HepG2 (cell line): ENCODE data around the gene CAPN3. TPM values are rescaled to one million over a fixed set of nuclear protein-coding genes. Genes with fewer than 3 reads are reported as not detected.

ENCODE experiments used
- ATAC-seq: fragments of 200-7000 bp; cut with Tn5 transposase; 3 replicates; pipeline ENCODE4 v1.9.1; 2020; ENCODE audit warnings: mild to moderate bottlenecking, moderate library complexity
- BruUV-seq: library from RNA; stranded (reverse); fragments of 400-500 nt; replicated peaks from 2 replicates; lab custom pipeline; 2021; lab: Mats Ljungman, UMichigan
- CTCF ChIA-PET: fragments of 300-600 bp; formaldehyde crosslinking; extraction: SDS; loops from one replicate; lab custom pipeline; 2021; ENCODE audit warnings: low total read pairs, inconsistent platforms, low intra/inter-chr PET ratio; lab: Yijun Ruan, JAX
- POLR2A ChIA-PET: fragments of 350-600 bp; sonication (Branson Sonifier 250); formaldehyde crosslinking; loops from one replicate; lab custom pipeline; 2020; ENCODE audit warnings: antibody characterized with exemption, inconsistent platforms; lab: Yijun Ruan, JAX
- DNase-seq: peaks from one replicate; pipeline ENCODE4 v3.0.0-alpha.2; 2015; ENCODE audit warnings: low spot score
- FAIRE-seq: peaks from 3 replicates; lab custom pipeline; 2011; peaks lifted over from hg19 to GRCh38; lab: Jason Lieb, UNC
- H2AFZ ChIP-seq: one replicate; pipeline ENCODE4 v1.6.1; 2011; ENCODE audit warnings: low read length, inconsistent platforms
- H3K27ac ChIP-seq: fragments of 300-600 bp; 3 replicates; pipeline ENCODE4 v1.8.0; 2011; ENCODE audit warnings: mixed run types, mild to moderate bottlenecking, mixed read lengths, low read length, inconsistent platforms; ENCODE audit not compliant: insufficient read depth; ENCODE audit errors: extremely low read length
- H3K27me3 ChIP-seq, 2 experiments: fragments of 200-600 bp in 1 of 2; 2 replicates in 1 of 2; 3 replicates in 1 of 2; pipeline versions ENCODE4 v1.6.0 to v1.8.0; 2011; ENCODE audit warnings: low read length in 2 of 2, mild to moderate bottlenecking in 2 of 2, moderate library complexity in 2 of 2, inconsistent platforms in 1 of 2; ENCODE audit not compliant: insufficient read depth in 2 of 2, control insufficient read depth in 1 of 2
- H3K36me3 ChIP-seq, 2 experiments: fragments of 200-600 bp in 1 of 2; replicated peaks in 1 of 2; 2 replicates in 1 of 2; 3 replicates in 1 of 2; pipeline versions ENCODE4 v1.5.1 to v1.8.0; 2011; ENCODE audit warnings: low read length in 2 of 2, inconsistent platforms in 1 of 2; ENCODE audit not compliant: insufficient read depth in 2 of 2, control insufficient read depth in 1 of 2
- H3K4me1 ChIP-seq: 2 replicates; pipeline ENCODE4 v1.5.1; 2012; ENCODE audit warnings: low read length, inconsistent platforms; ENCODE audit not compliant: insufficient read depth
- H3K4me2 ChIP-seq: 2 replicates; pipeline ENCODE4 v1.6.0; 2011; ENCODE audit warnings: low read depth, low read length, inconsistent platforms
- H3K4me3 ChIP-seq, 3 experiments: fragments of 200-600 bp in 1 of 3; sonication (generic), shearing (Covaris generic) in 1 of 3; replicated peaks in 1 of 3; 2 replicates each; pipeline ENCODE4 v1.5.1; 2011 to 2016; ENCODE audit warnings: low read length in 3 of 3, inconsistent platforms in 2 of 3, low read depth in 2 of 3, mild to moderate bottlenecking in 2 of 3, control low read depth in 1 of 3, mixed read lengths in 1 of 3; ENCODE audit not compliant: insufficient read depth in 1 of 3
- H3K79me2 ChIP-seq: one replicate; pipeline ENCODE4 v1.6.1; 2011; ENCODE audit warnings: low read length, inconsistent platforms; ENCODE audit not compliant: insufficient read depth
- H3K9ac ChIP-seq: 2 replicates; pipeline ENCODE4 v1.6.0; 2011; ENCODE audit warnings: mild to moderate bottlenecking, low read depth, low read length, inconsistent platforms; ENCODE audit not compliant: insufficient read depth
- H3K9me3 ChIP-seq: 2 replicates; pipeline ENCODE4 v1.5.1; 2012; ENCODE audit warnings: mild to moderate bottlenecking, low read length
- H4K20me1 ChIP-seq: 2 replicates; pipeline ENCODE4 v1.6.0; 2011; ENCODE audit warnings: inconsistent platforms, mild to moderate bottlenecking, low read length, moderate library complexity; ENCODE audit not compliant: insufficient read depth
- ATRX ChIP-seq: sonication (generic); formaldehyde crosslinking; IDR thresholded peaks from 2 replicates; pipeline ENCODE4 v1.4.0; 2020; ENCODE audit warnings: missing genetic modification reagents, borderline replicate concordance
- CREM ChIP-seq, 2 experiments: sonication (generic) in 1 of 2; formaldehyde crosslinking in 1 of 2; IDR thresholded peaks; 2 replicates each; pipeline versions ENCODE4 v1.4.0 to v1.6.1; 2016 to 2020; ENCODE audit warnings: antibody characterized with exemption in 1 of 2, mild to moderate bottlenecking in 1 of 2, missing genetic modification reagents in 1 of 2
- GLI4 ChIP-seq: sonication (generic); formaldehyde crosslinking; IDR thresholded peaks from 2 replicates; pipeline ENCODE4 v1.5.1; 2020; ENCODE audit warnings: missing genetic modification reagents, mild to moderate bottlenecking, moderate library complexity, borderline replicate concordance
- ZNF543 ChIP-seq: sonication (generic); formaldehyde crosslinking; IDR thresholded peaks from 2 replicates; pipeline ENCODE4 v1.4.0; 2020; ENCODE audit warnings: mild to moderate bottlenecking, missing genetic modification reagents
- ZNF639 ChIP-seq: conservative IDR thresholded peaks from 2 replicates; pipeline ENCODE4 v1.6.1; 2018; ENCODE audit warnings: missing genetic modification reagents
- ZNF878 ChIP-seq: sonication (generic); formaldehyde crosslinking; IDR thresholded peaks from 2 replicates; pipeline ENCODE4 v1.8.1; 2023; ENCODE audit warnings: mild to moderate bottlenecking, missing genetic modification reagents, moderate library complexity
- WGBS: methylation state at CpG from one replicate; pipeline ENCODE4 v1.1.6; 2017; ENCODE audit warnings: low lambda C conversion rate; 5-methylcytosine and 5-hydroxymethylcytosine counted together
- in situ Hi-C: cut with HindIII; loops from 2 replicates; pipeline ENCODE4 v1.10.0; 2017; ENCODE audit warnings: low pct_unique_long_range_greater_than_20kb; ENCODE audit not compliant: extremely low pct_ligation_motif_present
- intact Hi-C: fragments of 100-400 bp; cut with micrococcal nuclease; formaldehyde crosslinking; loops from one replicate; pipeline ENCODE4 v1.10.0; 2022; ENCODE audit not compliant: unreplicated experiment
- polyA plus RNA-seq, 8 experiments: library from polyadenylated mRNA; depleted of rRNA in 3 of 8; stranded (reverse) in 7 of 8; unstranded in 1 of 8; fragments of >200 nt; fragmentation: Illumina TruSeq in 4 of 8; extraction: Trizol in 4 of 8; gene quantifications; 2 replicates each; pipeline versions ENCODE4 v1.2.1 to v1.2.3, GENCODE V29; 2011 to 2016; ENCODE audit warnings: low read depth in 4 of 8, missing spikeins in 1 of 8, mixed read lengths in 1 of 8; ENCODE audit not compliant: insufficient read depth in 1 of 8
- total RNA-seq, 5 experiments: library from RNA; depleted of rRNA; stranded (reverse); fragments of >200 nt; fragmentation: Illumina TruSeq; extraction: Trizol; gene quantifications; 2 replicates each; pipeline ENCODE4 v1.2.3, GENCODE V29; 2016; ENCODE audit warnings: low read depth in 1 of 5
- TF ChIP-seq, protein P1 (sequence below): sonication (generic); formaldehyde crosslinking; IDR thresholded peaks from 2 replicates; pipeline ENCODE4 v1.4.0; 2020; ENCODE audit warnings: low read depth, mild to moderate bottlenecking, missing genetic modification reagents

The CAPN3 gene
- total and polyA plus RNA-seq, 2 of the 13 experiments (the other 11 are each of a cell fraction or from before 2014, with no cell fraction given) = 1.3 to 4.6 TPM

DNA sequence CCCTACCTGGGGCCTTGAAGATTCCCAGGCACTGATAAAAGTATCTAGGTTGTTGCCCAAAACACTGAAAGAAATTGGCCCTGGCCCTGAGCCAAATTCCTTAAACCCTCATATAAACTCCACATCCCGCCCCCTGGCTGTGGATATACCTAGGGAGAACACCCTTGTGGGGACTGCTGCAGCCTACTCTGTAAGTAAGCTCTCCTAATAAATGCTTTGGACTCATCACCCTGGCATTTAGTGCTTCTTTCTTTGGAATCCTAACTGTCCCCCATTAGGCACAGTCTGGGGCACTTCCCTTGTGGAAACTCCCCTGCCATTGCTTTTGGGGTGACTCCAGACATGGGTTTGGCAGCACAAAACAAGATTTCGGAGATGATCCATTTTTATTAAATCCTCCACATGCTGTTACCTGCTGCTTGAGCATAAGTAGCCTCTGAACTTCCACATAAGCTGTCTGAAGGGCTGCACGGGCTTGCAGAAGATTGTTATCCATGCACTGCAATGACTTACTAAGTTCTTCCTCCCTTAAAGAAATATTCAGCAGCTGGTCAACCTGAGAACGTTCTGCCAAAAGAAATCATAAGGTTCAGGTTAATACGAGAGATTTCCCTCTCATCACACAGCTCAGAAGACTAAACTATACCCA lies 85.2 kb downstream of the CAPN3 start:
- FAIRE-seq (no peak), DNase-seq (no peak), ATAC-seq (no peak)
- CTCF ChIA-PET = no interaction called here
- Histone ChIP-seq H3K36me3 (peaks cover 10 to 58% of the 10 kb centered on the region in 2 experiments), H3K9ac (no peak overlapping the region), H3K9me3 (no peaks in the 10 kb centered on the region), H2AFZ (no peak overlapping the region), H3K79me2 (no peaks in the 10 kb centered on the region), H3K27me3 (no peaks in the 10 kb centered on the region), H4K20me1 (no peaks in the 10 kb centered on the region), H3K4me1 (no peaks in the 10 kb centered on the region), H3K4me3 (no peak overlapping the region), H3K4me2 (no peak overlapping the region), H3K27ac (no peak overlapping the region)
- TF ChIP-seq ZNF639 (CRISPR knock-in tag) (no peak), CREM (IDR thresholded peaks at IDR 0.05) (no peak), CREM (CRISPR knock-in tag; IDR thresholded peaks at IDR 0.05) (no peak), ZNF543 (CRISPR knock-in tag) (no peak), ATRX (no peak), GLI4 (no peak), ZNF878 (CRISPR knock-in tag) (no peak)
- TF ChIP-seq, protein P1, sequence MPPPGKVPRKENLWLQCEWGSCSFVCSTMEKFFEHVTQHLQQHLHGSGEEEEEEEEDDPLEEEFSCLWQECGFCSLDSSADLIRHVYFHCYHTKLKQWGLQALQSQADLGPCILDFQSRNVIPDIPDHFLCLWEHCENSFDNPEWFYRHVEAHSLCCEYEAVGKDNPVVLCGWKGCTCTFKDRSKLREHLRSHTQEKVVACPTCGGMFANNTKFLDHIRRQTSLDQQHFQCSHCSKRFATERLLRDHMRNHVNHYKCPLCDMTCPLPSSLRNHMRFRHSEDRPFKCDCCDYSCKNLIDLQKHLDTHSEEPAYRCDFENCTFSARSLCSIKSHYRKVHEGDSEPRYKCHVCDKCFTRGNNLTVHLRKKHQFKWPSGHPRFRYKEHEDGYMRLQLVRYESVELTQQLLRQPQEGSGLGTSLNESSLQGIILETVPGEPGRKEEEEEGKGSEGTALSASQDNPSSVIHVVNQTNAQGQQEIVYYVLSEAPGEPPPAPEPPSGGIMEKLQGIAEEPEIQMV (CRISPR knock-in tag) = no peak
- BruUV-seq = no TSS peak
- intact Hi-C loops (no loop called here), in situ Hi-C loops (no loop called here)
- POLR2A ChIA-PET = no interaction called here
- 90% methylated on average over 5 of the region's 5 CpGs for WGBS
